CD4-positive, alpha-beta T cell treated with Interleukin-1 beta for 1 hour (primary cell): ENCODE data around the gene PPP4R1.
"Not testable (repeated sequence)": the region's sequence is repeated elsewhere in the genome, so short reads cannot be mapped to it uniquely, and the experiment has no call there.

Source experiments
- DNase-seq, 2 donors: peaks; one replicate each; pipeline ENCODE4 v3.0.0-alpha.2; 2020 to 2022

PPP4R1 gene

GRCh38 chr18:9629709-9630108, 15.3 kb upstream of the PPP4R1 start:
- DNase-seq: no peak

GRCh38 chr18:9628984-9629383, 14.6 kb upstream of the PPP4R1 start:
- DNase-seq: no peak

GRCh38 chr18:9627642-9628041, 13.3 kb upstream of the PPP4R1 start:
- DNase-seq: no peak

GRCh38 chr18:9619990-9620389, 5.6 kb upstream of the PPP4R1 start:
- no peak for DNase-seq

GRCh38 chr18:9619545-9619944, 5.2 kb upstream of the PPP4R1 start:
- no peak for DNase-seq

- no peak for DNase-seq
Observed at GRCh38 chr18:9619056-9619455, 4.7 kb upstream of the PPP4R1 start.

GRCh38 chr18:9617006-9617542, 2.7 kb upstream of the PPP4R1 start:
- DNase-seq: no peak

- no peak for DNase-seq
Observed at GRCh38 chr18:9616049-9616448, 1.7 kb upstream of the PPP4R1 start.

- DNase-seq: no peak
Observed at GRCh38 chr18:9615280-9615797, 980 bp upstream of the PPP4R1 start.

- DNase-seq: peak; percentile 36 to 43
Observed at GRCh38 chr18:9613550-9614400, 584 bp downstream of the PPP4R1 start.

- no peak for DNase-seq
Observed at GRCh38 chr18:9612977-9613376, 1.4 kb downstream of the PPP4R1 start.

- DNase-seq: peak; percentile 52 to 62
Observed at GRCh38 chr18:9612215-9612830, 2.0 kb downstream of the PPP4R1 start.

GRCh38 chr18:9609190-9609589, 5.2 kb downstream of the PPP4R1 start:
- no peak for DNase-seq

GRCh38 chr18:9608728-9609127, 5.6 kb downstream of the PPP4R1 start:
- DNase-seq: no peak

- no peak for DNase-seq
Observed at GRCh38 chr18:9608298-9608697, 6.1 kb downstream of the PPP4R1 start.

- not testable (repeated sequence) for DNase-seq
Observed at GRCh38 chr18:9607111-9607510, 7.2 kb downstream of the PPP4R1 start.

- no peak for DNase-seq
Observed at GRCh38 chr18:9606039-9606438, 8.3 kb downstream of the PPP4R1 start.

GRCh38 chr18:9604348-9604747, 10.0 kb downstream of the PPP4R1 start:
- DNase-seq: no peak

GRCh38 chr18:9599328-9599727, 15.0 kb downstream of the PPP4R1 start:
- no peak for DNase-seq

GRCh38 chr18:9597609-9598008, 16.8 kb downstream of the PPP4R1 start:
- DNase-seq: no peak

- no peak for DNase-seq
Observed at GRCh38 chr18:9596843-9597526, 17.4 kb downstream of the PPP4R1 start.

GRCh38 chr18:9596226-9596625, 18.1 kb downstream of the PPP4R1 start:
- DNase-seq: no peak
